Measurements from ENCODE around the gene TCF20. TPM values are rescaled to one million over a fixed set of nuclear protein-coding genes. Genes with fewer than 3 reads are reported as not detected.
A peak's percentile ranks its signal among the peaks of the same experiment; 100 is the strongest.

The TCF20 gene
- total RNA-seq, 1 donor, result 30.7 TPM

DNA sequence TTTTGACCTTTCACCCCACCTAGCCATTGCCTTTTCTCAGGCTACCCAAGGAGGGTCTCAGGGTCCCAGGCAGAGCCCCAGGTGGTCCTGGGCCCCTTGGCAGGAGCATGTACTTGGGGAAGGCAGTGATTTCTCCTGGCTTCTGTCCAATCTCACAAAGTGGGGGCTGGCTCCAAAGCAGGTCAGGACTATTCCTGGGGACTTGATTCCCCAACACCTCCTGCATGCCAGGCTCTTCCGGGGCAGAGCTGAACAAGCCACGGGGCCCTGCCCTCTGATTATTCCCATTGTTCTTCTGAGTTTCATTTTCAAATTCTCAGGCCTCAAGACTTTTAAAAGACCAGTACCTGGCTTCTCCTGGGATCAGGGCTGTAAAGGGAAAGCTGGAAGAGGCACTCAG is 1.5 kb upstream of the TCF20 start:
- H3K4me3 ChIP-seq (ENCODE audit: low read depth, low read length), result no peak overlapping the region
- no peak for DNase-seq (ENCODE audit: low read depth)
- TF ChIP-seq, protein P1, sequence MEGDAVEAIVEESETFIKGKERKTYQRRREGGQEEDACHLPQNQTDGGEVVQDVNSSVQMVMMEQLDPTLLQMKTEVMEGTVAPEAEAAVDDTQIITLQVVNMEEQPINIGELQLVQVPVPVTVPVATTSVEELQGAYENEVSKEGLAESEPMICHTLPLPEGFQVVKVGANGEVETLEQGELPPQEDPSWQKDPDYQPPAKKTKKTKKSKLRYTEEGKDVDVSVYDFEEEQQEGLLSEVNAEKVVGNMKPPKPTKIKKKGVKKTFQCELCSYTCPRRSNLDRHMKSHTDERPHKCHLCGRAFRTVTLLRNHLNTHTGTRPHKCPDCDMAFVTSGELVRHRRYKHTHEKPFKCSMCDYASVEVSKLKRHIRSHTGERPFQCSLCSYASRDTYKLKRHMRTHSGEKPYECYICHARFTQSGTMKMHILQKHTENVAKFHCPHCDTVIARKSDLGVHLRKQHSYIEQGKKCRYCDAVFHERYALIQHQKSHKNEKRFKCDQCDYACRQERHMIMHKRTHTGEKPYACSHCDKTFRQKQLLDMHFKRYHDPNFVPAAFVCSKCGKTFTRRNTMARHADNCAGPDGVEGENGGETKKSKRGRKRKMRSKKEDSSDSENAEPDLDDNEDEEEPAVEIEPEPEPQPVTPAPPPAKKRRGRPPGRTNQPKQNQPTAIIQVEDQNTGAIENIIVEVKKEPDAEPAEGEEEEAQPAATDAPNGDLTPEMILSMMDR (IDR thresholded peaks at IDR 0.05; ENCODE audit: insufficient read depth, low read depth, low read length), result no peak

DNA sequence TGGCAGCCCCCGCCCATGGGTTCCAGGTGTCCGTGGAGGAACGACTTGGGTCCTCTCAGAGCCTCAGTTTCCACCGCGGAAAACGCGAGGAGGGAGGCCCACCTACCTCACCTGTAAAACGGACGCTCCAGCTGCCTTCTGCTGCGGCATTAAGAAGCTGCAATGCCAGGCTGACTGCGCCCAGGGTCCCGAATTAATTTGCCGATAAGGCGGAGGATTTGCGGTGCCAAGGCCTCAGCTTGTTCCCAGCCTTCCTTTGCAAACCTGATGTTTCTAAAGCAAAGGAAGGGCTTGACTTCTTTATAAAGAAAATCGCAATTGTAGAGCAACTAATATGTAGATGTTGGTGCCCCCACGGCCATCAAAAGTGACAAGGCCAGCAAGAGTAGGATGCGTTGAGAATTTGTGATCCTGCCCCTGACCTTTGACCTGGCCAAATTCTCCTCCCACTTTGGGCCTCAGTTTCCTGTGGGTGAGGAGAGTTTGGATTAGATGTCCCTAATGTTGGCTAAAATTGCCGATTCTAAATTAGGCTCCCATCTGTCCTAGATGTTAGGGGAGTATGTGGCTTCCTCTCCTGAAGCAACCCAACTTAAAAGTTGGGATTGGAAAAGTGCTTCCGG is 849 bp upstream of the TCF20 start:
- H3K4me3 ChIP-seq (ENCODE audit: low read depth, low read length), result peak overlapping the region; percentile 55
- TF ChIP-seq, protein P1 (IDR thresholded peaks at IDR 0.05; ENCODE audit: insufficient read depth, low read depth, low read length), result no peak
- DNase-seq (ENCODE audit: low read depth), result no peak

DNA sequence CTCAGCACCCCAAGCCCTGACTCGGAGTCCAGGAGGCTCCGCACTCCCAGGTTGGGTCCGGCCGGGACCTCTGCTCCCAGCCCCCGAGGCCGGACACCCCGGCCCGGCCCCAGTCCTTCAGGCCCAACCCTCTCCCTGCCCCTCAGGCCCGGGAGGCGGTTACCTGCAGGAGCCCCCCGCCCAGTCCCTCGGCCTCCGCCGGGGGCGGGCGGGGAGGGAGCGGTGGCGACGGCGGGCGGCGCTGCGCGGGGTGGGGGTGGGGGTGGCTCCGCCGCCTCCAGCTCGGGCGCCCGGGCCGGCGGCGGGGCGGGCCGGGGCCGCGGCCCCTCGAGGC is 310 bp downstream of the TCF20 start:
- TF ChIP-seq, protein P1 (IDR thresholded peaks at IDR 0.05; ENCODE audit: insufficient read depth, low read depth, low read length), result no peak
- peak overlapping the region; percentile 94 for H3K4me3 ChIP-seq (ENCODE audit: low read depth, low read length)
- peak; percentile 3 for DNase-seq (ENCODE audit: low read depth)

DNA sequence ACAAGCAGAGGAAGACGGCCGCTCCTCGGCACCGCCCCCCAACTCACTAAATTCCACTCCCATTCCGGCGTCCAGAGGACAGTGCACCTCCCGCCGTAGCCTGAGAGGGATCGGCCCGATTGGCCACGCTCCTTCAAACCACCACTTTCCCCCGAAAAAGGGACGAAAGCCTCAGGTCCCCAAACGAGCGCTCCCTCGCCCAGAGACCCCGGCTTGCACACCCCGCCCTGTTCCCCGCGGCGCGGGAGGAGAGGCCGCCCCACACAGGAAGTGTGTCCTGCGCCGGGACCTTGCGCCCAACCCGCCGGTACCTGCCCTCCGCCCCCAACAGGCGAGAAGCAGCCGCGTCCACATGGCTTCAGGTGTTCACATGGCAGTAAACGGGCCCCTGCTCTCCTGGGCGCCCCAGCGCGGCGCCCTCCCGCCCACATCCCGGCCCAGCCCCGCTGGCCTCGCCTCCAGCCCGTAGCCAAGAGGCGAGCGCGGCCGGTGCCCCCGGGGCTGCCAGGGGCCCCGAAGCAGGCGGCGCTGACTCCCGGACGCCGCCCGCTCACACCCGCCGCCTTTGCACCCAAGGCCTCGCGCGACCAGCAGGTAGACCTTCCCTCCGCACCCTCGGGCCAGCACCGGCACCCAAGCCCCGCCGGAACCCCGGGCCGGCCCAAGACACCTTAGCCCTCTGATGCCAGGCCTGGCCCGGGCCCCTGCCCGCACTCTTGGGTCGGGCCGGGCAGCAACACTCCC is 849 bp downstream of the TCF20 start:
- peak; percentile 16 for DNase-seq (ENCODE audit: low read depth)
- TF ChIP-seq, protein P1 (IDR thresholded peaks at IDR 0.05; ENCODE audit: insufficient read depth, low read depth, low read length), result no peak
- H3K4me3 ChIP-seq (ENCODE audit: low read depth, low read length), result peak overlapping the region; percentile 94

DNA sequence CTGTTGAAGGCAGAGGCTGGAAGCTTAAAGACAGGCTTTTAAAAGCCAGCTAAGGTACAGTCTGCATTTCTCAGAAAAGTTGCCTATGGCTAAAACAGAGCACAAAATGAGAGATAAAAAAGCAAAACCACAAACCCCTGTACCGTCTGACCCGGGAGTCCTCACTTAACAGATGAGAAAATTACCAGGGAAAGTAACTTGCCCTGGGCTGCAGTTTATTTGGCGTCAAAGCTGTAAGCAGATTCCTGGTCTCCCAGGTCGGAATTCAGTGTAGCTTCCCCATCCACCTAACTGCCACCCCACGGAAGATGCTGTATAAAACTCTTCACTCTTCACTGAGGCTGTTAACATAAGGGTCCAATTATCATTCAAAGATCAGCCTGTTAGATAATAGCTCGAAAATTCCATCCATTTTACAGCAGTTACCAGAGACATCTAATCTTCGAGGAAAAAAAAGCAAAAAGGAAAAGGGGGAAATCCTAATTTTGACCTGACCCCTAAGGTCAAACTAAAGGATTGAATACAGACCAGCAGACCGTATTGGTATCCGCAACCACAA is 1.5 kb downstream of the TCF20 start:
- peak; percentile 3 for DNase-seq (ENCODE audit: low read depth)
- peak overlapping the region; percentile 94 for H3K4me3 ChIP-seq (ENCODE audit: low read depth, low read length)
- TF ChIP-seq, protein P1 (IDR thresholded peaks at IDR 0.05; ENCODE audit: insufficient read depth, low read depth, low read length), result no peak

DNA sequence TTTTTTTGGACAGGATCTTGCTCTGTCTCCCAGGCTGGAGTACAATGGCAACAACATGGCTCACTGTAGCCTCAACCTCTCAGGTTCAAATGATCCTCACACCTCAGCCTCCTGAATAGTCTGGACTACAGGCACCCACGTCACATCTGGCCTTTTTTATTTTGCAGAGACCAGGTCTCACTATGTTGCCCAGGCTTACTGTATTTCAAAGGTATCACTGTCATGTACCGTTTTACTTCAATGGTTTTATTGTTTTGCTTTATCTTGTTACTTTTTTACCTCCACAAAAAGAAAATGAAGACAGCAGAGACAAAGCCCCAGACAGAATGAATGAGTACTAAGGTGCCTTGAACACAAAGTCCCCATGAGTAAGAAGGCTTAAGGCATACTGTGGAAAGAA is 5.1 kb downstream of the TCF20 start:
- TF ChIP-seq, protein P1 (IDR thresholded peaks at IDR 0.05; ENCODE audit: insufficient read depth, low read depth, low read length), result no peak
- H3K4me3 ChIP-seq (ENCODE audit: low read depth, low read length), result no peak overlapping the region
- DNase-seq (ENCODE audit: low read depth), result no peak

Measured in fibroblast of villous mesenchyme (primary cell).